Aorta (tissue), 5 donors: ENCODE data around the gene ABCA12. TPM values are rescaled to one million over a fixed set of nuclear protein-coding genes. Genes with fewer than 3 reads are reported as not detected.

ENCODE experiments used
- ATAC-seq: fragments of 200-7000 bp; cut with Tn5 transposase; one replicate; pipeline ENCODE4 v1.9.1; 2022; ENCODE audit warnings: moderate library complexity; ENCODE audit not compliant: low FRiP score
- DNase-seq, 2 donors: peaks; one replicate each; pipeline ENCODE4 v3.0.0-alpha.2; 2020
- H3K27ac ChIP-seq, 2 donors: one replicate each; pipeline ENCODE4 v1.5.1; 2013; ENCODE audit warnings: low read length in 2 of 2, mild to moderate bottlenecking in 2 of 2, moderate library complexity in 2 of 2, control low read depth in 1 of 2, inconsistent platforms in 1 of 2, low read depth in 1 of 2
- H3K27me3 ChIP-seq, 2 donors: one replicate each; pipeline ENCODE4 v1.6.1; 2013; ENCODE audit warnings: control low read depth in 1 of 2, low read length in 1 of 2, mild to moderate bottlenecking in 1 of 2, moderate library complexity in 1 of 2; ENCODE audit not compliant: insufficient read depth in 2 of 2, control insufficient read depth in 1 of 2
- H3K36me3 ChIP-seq, 2 donors: one replicate each; pipeline ENCODE4 v1.6.1; 2013; ENCODE audit warnings: control low read depth in 1 of 2, low read length in 1 of 2, mild to moderate bottlenecking in 1 of 2; ENCODE audit not compliant: insufficient read depth in 2 of 2, control insufficient read depth in 1 of 2
- H3K4me1 ChIP-seq, 2 donors: one replicate each; pipeline ENCODE4 v1.6.1; 2013; ENCODE audit warnings: low read length in 2 of 2, control low read depth in 1 of 2, mild to moderate bottlenecking in 1 of 2, moderate library complexity in 1 of 2; ENCODE audit not compliant: insufficient read depth in 2 of 2, control insufficient read depth in 1 of 2
- H3K4me3 ChIP-seq, 2 donors: one replicate each; pipeline ENCODE4 v1.5.1; 2013; ENCODE audit warnings: low read length in 2 of 2, control low read depth in 1 of 2, mild to moderate bottlenecking in 1 of 2
- H3K9me3 ChIP-seq: one replicate; pipeline ENCODE4 v1.6.1; 2013; ENCODE audit warnings: mild to moderate bottlenecking, low read length; ENCODE audit not compliant: control insufficient read depth
- WGBS, 2 donors: extraction: QIAGEN DNeasy Blood & Tissue Kit; methylation state at CpG; one replicate each; pipeline ENCODE4 v1.1.7; 2013; 5-methylcytosine and 5-hydroxymethylcytosine counted together
- intact Hi-C, 2 donors: fragments of 100-400 bp; cut with DNase I; formaldehyde crosslinking; loops; one replicate each; pipeline versions ENCODE4 v1.14.2 to v1.15.0; 2022
- polyA plus RNA-seq, 2 donors: library from polyadenylated mRNA; stranded (reverse); fragments of 200-250 nt; gene quantifications; one replicate each; pipeline ENCODE4 v1.2.3, GENCODE V29; 2013
- total RNA-seq, 2 donors: library from RNA; stranded (reverse); fragmentation: NEBNext Ultra II Directional; extraction: Animal tissue kit (Norgen Biotek cat#: 25700); gene quantifications; one replicate each; pipeline ENCODE4 v1.2.1, GENCODE V29; 2021
- donor health status: healthy with polysubstance abuse.
- donor health status: Bipolar disorder and iron deficiency.
- donor health status: DM: no; HTN: no; CAD: no.
- donor health status: DM: no; HTN: no; CAD: no.
- donor health status: DM: yes; HTN: yes; CAD: no.

The ABCA12 gene
- total and polyA plus RNA-seq, 4 donors = not detected

DNA sequence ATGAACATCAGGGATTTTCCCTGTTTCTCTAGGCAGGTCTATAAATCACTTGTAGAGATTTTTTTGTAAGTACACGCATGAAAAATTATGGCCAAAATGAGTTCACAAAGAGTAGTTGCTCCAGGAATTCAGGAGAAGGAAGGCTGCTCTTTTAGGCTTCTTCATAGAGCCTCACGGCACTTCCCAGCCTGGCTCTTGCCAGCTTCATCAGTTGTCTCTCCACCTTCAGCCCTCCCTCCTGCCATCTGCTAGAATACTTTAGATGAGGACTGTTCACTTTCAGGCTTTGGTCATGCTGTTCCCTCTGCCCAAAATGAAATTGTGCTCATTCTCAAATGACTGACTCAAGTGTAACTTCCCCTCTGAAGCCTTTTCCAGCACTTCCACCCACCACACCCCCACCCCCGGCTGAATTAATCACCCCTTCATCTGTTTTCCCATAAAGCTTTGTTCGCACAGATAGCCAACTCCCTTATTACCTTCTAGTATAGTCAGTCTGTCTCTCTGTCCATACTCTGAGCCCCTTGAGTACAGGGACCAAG, 1.8 kb upstream of the ABCA12 start:
- Histone ChIP-seq H3K9me3 (no peaks in the 10 kb centered on the region), H3K27me3 (no peaks in the 10 kb centered on the region), H3K27ac (no peak overlapping the region), H3K4me3 (no peak overlapping the region), H3K36me3 (no peaks in the 10 kb centered on the region), H3K4me1 (no peaks in the 10 kb centered on the region)
- 38 to 54% methylated on average over 4 of the region's 4 CpGs for WGBS, 2 donors
- DNase-seq (no peak), ATAC-seq (no peak)
- intact Hi-C loops = no loop called here

DNA sequence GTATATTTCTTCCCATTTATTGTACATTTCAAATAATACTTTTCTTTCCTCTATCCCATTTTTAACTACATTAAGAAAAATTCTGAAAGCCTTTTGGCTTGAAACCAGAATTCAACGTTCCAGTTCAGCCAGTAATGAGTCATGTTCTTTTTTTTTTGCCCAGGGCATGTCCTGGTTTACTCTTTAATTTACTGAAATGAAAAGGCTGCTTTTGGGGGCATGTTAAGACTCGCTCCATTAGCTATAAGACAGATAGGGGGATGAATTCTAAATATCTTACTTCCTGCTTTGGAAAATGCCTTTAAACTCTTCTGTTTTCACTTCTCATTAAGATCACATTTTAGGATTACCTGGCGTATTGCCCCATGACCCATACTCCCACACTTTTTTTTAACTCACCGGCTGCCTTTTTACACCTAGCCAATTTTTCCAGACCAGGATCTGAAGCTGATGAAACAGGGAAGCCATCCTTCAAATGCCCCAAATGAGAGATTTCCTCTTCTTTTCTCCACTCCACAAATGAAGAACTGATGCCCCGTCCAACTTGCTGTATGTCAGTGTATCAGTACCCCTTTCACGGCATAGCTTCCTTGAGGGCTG, 585 bp downstream of the ABCA12 start:
- intact Hi-C loops = no loop called here
- Histone ChIP-seq H3K27me3 (no peaks in the 10 kb centered on the region), H3K27ac (no peak overlapping the region), H3K4me3 (no peak overlapping the region), H3K4me1 (no peaks in the 10 kb centered on the region), H3K36me3 (no peaks in the 10 kb centered on the region), H3K9me3 (no peaks in the 10 kb centered on the region)
- whole genome bisulfite sequencing, 2 donors = 51 to 59% methylated on average over 6 of the region's 6 CpGs
- no peak for ATAC-seq
- no peak for DNase-seq

DNA sequence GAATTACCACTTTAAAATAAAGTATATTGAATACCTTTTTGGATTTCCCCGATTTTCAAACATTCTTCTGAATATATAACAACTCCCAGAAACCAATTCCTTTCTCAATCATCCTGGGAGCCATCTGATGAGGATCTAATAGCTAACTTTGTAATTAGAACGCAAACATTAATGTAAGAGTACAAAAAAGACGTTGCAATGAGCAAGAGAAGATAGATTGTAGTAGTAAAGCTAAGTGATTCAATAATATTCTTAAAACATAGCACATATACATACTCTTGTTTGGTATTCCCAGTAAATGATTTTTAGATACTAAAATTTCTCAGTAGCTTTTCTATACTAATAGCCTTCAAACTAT, 1.1 kb downstream of the ABCA12 start:
- WGBS, 2 donors = 73 to 74% methylated on average over 3 of the region's 3 CpGs
- Histone ChIP-seq H3K4me3 (no peak overlapping the region), H3K9me3 (no peaks in the 10 kb centered on the region), H3K27ac (no peak overlapping the region), H3K4me1 (no peaks in the 10 kb centered on the region), H3K36me3 (no peaks in the 10 kb centered on the region), H3K27me3 (no peaks in the 10 kb centered on the region)
- ATAC-seq = no peak
- DNase-seq = no peak
- intact Hi-C loops = no loop called here

DNA sequence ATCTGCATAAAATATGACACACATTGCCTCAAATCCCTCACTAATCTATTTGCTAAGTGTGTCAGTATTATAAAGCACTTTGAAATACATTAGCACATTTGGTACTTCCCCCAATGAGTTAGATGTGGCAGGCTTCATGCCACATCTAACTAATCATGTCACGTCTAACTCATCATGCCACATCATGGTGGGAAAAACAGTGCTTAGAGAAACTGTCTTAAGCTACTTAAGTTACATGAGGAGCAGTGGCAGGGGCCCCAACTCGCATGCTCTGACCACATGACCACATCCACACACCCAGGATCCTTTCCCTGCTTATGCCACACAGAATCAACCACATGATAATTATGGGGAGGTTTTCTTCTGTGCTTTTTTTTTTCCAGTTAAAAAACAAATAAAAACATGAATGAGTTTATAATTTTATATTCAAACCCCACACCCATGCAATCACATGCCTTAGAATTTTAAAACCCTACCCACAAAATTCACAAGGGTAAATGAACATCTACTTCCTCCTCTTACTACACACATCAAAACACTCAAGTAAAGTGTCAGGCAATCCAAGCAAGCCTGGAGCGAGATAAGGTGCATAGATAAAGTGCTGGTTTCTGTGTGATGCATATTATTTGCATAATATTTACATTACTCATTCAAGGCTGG, 1.6 kb downstream of the ABCA12 start:
- intact Hi-C loops = no loop called here
- Histone ChIP-seq H3K27ac (no peak overlapping the region), H3K4me1 (no peaks in the 10 kb centered on the region), H3K27me3 (no peaks in the 10 kb centered on the region), H3K4me3 (no peak overlapping the region), H3K36me3 (no peaks in the 10 kb centered on the region), H3K9me3 (no peaks in the 10 kb centered on the region)
- 44 to 58% methylated on average over 3 of the region's 3 CpGs for WGBS, 2 donors
- no peak for DNase-seq
- no peak for ATAC-seq

DNA sequence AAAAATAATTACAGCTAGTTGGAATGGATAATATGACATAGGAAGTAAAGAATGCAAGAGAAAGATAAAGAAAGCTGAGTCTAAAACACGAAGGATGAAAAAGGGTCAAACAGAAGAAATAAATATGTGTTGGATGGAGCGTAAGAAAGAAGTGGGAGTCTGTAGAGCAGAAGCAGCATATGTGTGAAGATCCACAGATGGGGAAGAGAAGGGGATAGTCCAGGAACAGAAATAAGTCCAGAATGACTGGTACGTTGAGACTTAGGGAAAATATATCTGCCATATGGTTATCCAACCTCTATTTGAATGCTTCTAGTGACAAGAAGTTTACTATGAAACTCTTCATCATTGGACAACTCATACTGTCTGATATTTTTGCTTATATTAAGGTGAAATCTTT, 18.0 kb downstream of the ABCA12 start:
- ATAC-seq (no peak), DNase-seq (no peak)
- Histone ChIP-seq H3K27ac (no peak overlapping the region), H3K9me3 (peaks cover 2% of the 10 kb centered on the region), H3K4me1 (no peaks in the 10 kb centered on the region), H3K4me3 (no peak overlapping the region), H3K27me3 (no peaks in the 10 kb centered on the region), H3K36me3 (no peaks in the 10 kb centered on the region)
- WGBS, 2 donors = 57 to 60% methylated on average over 3 of the region's 3 CpGs
- intact Hi-C loops = no loop called here

DNA sequence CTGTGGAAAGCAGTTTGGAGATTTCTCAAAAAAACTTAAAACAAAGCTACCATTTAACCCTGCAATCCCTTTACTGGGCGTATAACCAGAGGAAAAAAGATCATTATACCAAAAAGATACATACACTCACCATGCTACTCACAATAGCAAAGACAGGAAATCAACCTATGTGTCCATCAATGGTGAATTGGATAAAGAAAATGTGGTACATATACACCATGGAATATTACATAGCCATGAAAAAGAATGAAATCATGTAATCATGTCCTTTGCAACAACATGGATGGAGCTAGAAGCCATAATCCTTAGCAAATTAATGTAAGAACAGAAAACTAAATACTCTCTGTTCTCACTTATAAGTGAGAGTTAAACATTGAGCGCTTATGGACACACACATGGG, 18.6 kb downstream of the ABCA12 start:
- intact Hi-C loops = no loop called here
- no peak overlapping the region for H3K4me3 ChIP-seq
- H3K9me3 ChIP-seq = peaks cover 2% of the 10 kb centered on the region
- WGBS, 2 donors = 92 to 97% methylated on average over 2 of the region's 2 CpGs
- H3K36me3 ChIP-seq = no peaks in the 10 kb centered on the region
- no peak for DNase-seq
- no peak for ATAC-seq
- H3K4me1 ChIP-seq = no peaks in the 10 kb centered on the region
- H3K27me3 ChIP-seq = no peaks in the 10 kb centered on the region
- no peak overlapping the region for H3K27ac ChIP-seq

DNA sequence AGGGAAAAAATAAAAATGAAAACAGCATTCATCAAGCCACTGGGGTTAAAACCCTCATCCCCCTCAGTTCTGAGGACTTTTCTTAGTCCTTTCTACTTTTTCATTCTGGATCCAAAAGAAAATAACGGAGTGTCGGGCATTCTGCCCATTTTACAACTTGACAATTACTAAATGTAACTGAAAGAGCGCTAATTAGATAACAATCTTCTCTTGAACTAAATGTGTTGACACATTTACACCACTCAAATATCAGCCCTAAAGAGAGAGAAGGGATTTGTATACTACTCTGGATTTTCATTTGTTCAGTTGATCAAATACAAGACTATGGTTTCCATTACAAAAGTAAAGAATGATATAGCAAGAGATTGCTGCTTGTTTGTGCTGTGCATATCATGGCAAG, 27.5 kb downstream of the ABCA12 start:
- no peak overlapping the region for H3K4me3 ChIP-seq
- intact Hi-C loops = no loop called here
- no peak for DNase-seq
- no peak for ATAC-seq
- 40 to 49% methylated on average over 3 of the region's 3 CpGs for whole genome bisulfite sequencing, 2 donors
- no peaks in the 10 kb centered on the region for H3K9me3 ChIP-seq
- no peaks in the 10 kb centered on the region for H3K27me3 ChIP-seq
- H3K27ac ChIP-seq = no peak overlapping the region
- no peaks in the 10 kb centered on the region for H3K4me1 ChIP-seq
- H3K36me3 ChIP-seq = no peaks in the 10 kb centered on the region

DNA sequence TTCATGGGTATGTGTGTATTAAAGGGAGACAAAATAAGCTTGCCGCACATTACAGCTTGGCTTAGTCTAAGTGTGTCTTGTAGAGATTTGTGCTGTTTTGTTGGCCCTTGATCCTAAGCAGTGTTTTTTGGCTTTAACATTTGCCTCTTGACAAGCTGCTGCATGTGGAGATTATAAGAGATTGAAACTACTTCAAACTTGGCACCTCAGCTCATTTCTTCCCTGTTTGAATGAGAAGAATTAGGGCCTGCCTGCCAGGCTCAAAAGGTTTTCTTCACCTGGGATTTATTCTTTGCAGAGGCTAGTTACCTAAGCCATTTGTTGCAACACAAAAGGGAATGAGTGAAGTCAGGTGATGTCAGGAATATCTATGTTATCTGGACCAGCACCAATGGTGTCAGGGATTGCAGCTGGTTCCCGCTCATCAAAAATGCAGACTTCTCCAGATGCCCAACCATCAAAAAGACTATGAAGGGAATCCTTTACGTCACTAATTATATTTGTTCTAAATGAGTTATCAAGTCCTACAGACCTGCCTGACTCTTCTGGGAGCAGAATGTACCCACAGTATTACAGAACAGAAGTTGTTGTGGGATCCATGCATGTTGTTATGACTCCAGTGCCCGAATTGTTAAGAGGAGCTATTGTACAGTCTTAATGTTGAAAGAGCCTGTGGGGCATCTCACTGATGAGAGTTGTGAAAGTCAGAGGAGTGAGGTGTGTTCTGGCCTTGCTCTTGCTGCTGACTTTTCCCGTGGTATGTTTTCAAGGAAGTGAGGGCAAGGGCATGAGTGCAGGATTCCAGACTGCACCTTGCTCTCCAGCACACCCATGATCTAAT, 31.0 kb downstream of the ABCA12 start:
- ATAC-seq (no peak), DNase-seq (no peak)
- Histone ChIP-seq H3K27me3 (no peaks in the 10 kb centered on the region), H3K36me3 (no peaks in the 10 kb centered on the region), H3K4me1 (no peaks in the 10 kb centered on the region), H3K4me3 (no peak overlapping the region), H3K9me3 (no peaks in the 10 kb centered on the region), H3K27ac (no peak overlapping the region)
- intact Hi-C loops = no loop called here
- WGBS, 2 donors = 65 to 66% methylated on average over 5 of the region's 5 CpGs
